GM12872 (cell line): ENCODE results near the gene NFATC1.

Experiments
- CTCF ChIP-seq: IDR thresholded peaks from 3 replicates; pipeline ENCODE4 v1.5.1; 2011; ENCODE audit warnings: low read depth, mild to moderate bottlenecking, low read length, moderate library complexity; ENCODE audit not compliant: insufficient read depth

Gene NFATC1

DNA sequence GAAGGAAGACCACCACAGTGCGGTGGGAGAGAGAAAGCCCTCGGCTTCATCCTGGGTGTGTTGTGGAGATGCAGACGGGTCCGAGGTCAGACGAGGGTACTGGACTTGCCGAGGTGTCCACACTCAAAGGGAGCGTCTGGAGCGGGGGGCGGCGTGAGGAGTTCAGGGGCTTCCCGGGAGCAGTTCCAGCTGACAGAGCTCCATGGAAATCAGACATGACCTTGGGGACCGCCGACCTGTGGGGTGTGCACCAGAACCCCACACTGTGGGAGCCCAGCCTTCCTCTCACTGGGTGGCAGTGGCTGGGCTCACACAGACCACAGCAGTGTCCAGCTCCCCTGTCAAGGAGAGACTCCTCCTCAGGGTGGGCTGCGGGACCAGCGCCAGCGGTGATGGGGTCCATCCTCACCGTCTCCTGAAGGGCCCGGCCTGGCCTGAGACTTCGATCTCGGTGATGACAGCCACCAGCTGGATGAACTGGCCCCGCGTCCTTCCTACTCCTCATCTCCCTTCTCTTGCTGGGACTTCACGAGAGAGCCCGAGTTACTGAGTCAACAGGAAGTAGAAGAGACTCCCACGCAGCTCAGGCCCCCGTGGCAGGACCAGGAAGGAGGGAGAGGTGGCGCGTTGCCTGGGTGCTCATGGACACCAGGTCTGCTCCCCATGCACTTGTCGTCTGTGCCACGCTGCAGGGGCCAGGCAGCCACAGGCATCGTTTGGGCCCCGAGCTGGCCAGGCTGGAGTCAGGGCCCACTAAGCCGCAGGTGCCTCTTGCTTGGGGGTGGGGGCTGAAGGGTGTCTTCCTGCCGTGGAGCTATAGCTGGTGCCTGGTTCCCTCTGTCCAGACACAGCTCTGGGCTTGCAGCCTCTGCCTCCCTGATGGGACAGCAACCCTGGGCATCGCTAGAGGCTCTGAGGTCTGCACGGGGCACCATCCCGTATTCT, 182.0 kb downstream of the NFATC1 start:
- TF ChIP-seq CTCF = no peak

GRCh38 chr18:79578396-79579260, 182.9 kb downstream of the NFATC1 start:
- TF ChIP-seq CTCF = no peak
